HL-60 (cell line): ENCODE data around the gene MEF2A.
"Not testable (repeated sequence)": the region's sequence is repeated elsewhere in the genome, so short reads cannot be mapped to it uniquely, and the experiment has no call there.

Source experiments
- GABPA ChIP-seq: IDR thresholded peaks from 2 replicates; pipeline ENCODE4 v1.6.1; 2012; ENCODE audit warnings: low read depth
- POLR2AphosphoS5 ChIP-seq: IDR thresholded peaks from 2 replicates; pipeline ENCODE4 v1.6.1; 2012; ENCODE audit warnings: low read depth

GRCh38 chr15:99734040-99734291, 168.2 kb downstream of the MEF2A start:
- TF ChIP-seq GABPA, POLR2AphosphoS5: not testable (repeated sequence)
